Fibroblast of villous mesenchyme (primary cell): ENCODE measurements around the gene FRAS1. TPM values are rescaled to one million over a fixed set of nuclear protein-coding genes. Genes with fewer than 3 reads are reported as not detected.
"Not testable (repeated sequence)": the region's sequence is repeated elsewhere in the genome, so short reads cannot be mapped to it uniquely, and the experiment has no call there.

Experiments used
- DNase-seq: peaks from one replicate; pipeline ENCODE4 v3.0.0-alpha.2; 2010; ENCODE audit warnings: low read depth
- H3K4me3 ChIP-seq: 2 replicates; pipeline ENCODE4 v1.5.1; 2011; ENCODE audit warnings: low read depth, mild to moderate bottlenecking, low read length
- total RNA-seq: library from RNA; depleted of rRNA; stranded (reverse); fragments of >200 nt; gene quantifications from 2 replicates; pipeline ENCODE4 v1.2.3, GENCODE V29; 2012
- TF ChIP-seq, protein P1 (sequence below): IDR thresholded peaks from 2 replicates; pipeline ENCODE4 v1.5.1; 2012; ENCODE audit warnings: low read depth, mild to moderate bottlenecking, low read length; ENCODE audit not compliant: insufficient read depth

Gene FRAS1
- total RNA-seq, 1 donor = 1.3 TPM

GRCh38 chr4:78320349-78320935, 263.3 kb downstream of the FRAS1 start:
- TF ChIP-seq, protein P1, sequence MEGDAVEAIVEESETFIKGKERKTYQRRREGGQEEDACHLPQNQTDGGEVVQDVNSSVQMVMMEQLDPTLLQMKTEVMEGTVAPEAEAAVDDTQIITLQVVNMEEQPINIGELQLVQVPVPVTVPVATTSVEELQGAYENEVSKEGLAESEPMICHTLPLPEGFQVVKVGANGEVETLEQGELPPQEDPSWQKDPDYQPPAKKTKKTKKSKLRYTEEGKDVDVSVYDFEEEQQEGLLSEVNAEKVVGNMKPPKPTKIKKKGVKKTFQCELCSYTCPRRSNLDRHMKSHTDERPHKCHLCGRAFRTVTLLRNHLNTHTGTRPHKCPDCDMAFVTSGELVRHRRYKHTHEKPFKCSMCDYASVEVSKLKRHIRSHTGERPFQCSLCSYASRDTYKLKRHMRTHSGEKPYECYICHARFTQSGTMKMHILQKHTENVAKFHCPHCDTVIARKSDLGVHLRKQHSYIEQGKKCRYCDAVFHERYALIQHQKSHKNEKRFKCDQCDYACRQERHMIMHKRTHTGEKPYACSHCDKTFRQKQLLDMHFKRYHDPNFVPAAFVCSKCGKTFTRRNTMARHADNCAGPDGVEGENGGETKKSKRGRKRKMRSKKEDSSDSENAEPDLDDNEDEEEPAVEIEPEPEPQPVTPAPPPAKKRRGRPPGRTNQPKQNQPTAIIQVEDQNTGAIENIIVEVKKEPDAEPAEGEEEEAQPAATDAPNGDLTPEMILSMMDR = no peak
- H3K4me3 ChIP-seq = no peak overlapping the region
- no peak for DNase-seq

GRCh38 chr4:78322032-78322431, 264.9 kb downstream of the FRAS1 start:
- DNase-seq = no peak
- H3K4me3 ChIP-seq = no peak overlapping the region

GRCh38 chr4:78323439-78323838, 266.3 kb downstream of the FRAS1 start:
- TF ChIP-seq, protein P1 = no peak
- no peak overlapping the region for H3K4me3 ChIP-seq
- no peak for DNase-seq

More at GRCh38 chr4:78322032-78322431, 264.9 kb downstream of the FRAS1 start:
- TF ChIP-seq, protein P1 = no peak

- DNase-seq = no peak
- no peak overlapping the region for H3K4me3 ChIP-seq
- TF ChIP-seq, protein P1 = no peak
These were observed 267.5 kb downstream of the FRAS1 start for GRCh38 chr4:78324625-78325024.

- no peak for DNase-seq
- TF ChIP-seq, protein P1 = no peak
- H3K4me3 ChIP-seq = no peak overlapping the region
These were observed 268.4 kb downstream of the FRAS1 start for GRCh38 chr4:78325271-78326157.

GRCh38 chr4:78328591-78328990, 271.5 kb downstream of the FRAS1 start:
- H3K4me3 ChIP-seq, DNase-seq: not testable (repeated sequence)

DNA sequence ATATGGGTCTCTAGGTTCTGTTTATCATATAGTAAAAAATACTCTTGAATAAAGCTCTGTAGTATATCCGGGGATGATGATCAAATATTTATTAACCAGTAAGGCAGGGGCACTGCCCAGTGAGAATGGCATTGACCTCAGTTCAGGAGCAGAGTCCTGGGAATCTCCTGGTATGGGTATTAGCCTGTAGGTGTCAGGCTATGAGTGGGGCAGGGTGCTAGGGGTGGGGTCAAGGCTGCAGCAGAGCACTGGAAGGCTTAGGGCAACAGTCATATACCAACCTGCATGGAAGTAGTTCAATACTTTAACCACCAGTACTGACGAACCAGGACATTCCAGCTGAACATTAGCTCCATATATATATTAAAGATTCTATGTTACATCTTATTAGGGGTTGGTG, 274.1 kb downstream of the FRAS1 start:
- no peak overlapping the region for H3K4me3 ChIP-seq
- TF ChIP-seq, protein P1 = no peak
- no peak for DNase-seq
